GM13977 (cell line): ENCODE measurements around the gene TREM1.

Source experiments
- DNase-seq: peaks from one replicate; pipeline ENCODE4 v3.0.0; 2012; ENCODE audit warnings: low spot score
- in situ Hi-C: fragments of 300-500 bp; cut with MboI; formaldehyde crosslinking; loops from one replicate; pipeline ENCODE4 v1.12.0; 2022; ENCODE audit warnings: low sequenced_read_pairs, low pct_unique_long_range_greater_than_20kb, mixed read lengths, inconsistent platforms; ENCODE audit not compliant: unreplicated experiment
- TF ChIP-seq, protein P1 (sequence below): IDR thresholded peaks from 2 replicates; pipeline ENCODE4 v1.5.1; 2012; ENCODE audit warnings: mild to moderate bottlenecking, control low read depth; ENCODE audit not compliant: insufficient read depth; ENCODE audit errors: extremely low read depth, missing control alignments

Gene TREM1

DNA sequence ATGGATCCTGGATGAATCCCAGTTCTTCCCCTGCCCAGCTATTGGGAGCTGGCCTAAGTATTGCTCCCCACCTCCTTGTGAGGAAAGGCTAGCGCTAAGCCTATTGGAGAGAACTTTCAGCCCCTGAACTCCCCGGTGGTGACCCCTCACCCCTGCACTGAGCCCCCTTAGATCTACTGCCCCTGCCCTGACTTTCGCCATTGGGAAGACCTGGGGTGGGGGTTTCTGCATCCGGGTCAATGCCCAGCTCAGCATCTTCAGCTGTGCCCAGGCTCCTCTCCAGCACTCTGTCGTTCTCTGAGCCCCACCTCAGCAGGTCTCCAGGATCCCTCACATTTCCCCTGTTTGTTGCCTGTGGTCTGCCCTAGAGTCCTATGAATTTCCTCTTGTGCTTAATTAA lies 49.4 kb downstream of the TREM1 start:
- TF ChIP-seq, protein P1, sequence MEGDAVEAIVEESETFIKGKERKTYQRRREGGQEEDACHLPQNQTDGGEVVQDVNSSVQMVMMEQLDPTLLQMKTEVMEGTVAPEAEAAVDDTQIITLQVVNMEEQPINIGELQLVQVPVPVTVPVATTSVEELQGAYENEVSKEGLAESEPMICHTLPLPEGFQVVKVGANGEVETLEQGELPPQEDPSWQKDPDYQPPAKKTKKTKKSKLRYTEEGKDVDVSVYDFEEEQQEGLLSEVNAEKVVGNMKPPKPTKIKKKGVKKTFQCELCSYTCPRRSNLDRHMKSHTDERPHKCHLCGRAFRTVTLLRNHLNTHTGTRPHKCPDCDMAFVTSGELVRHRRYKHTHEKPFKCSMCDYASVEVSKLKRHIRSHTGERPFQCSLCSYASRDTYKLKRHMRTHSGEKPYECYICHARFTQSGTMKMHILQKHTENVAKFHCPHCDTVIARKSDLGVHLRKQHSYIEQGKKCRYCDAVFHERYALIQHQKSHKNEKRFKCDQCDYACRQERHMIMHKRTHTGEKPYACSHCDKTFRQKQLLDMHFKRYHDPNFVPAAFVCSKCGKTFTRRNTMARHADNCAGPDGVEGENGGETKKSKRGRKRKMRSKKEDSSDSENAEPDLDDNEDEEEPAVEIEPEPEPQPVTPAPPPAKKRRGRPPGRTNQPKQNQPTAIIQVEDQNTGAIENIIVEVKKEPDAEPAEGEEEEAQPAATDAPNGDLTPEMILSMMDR = no peak
- in situ Hi-C loops = no loop called here

DNA sequence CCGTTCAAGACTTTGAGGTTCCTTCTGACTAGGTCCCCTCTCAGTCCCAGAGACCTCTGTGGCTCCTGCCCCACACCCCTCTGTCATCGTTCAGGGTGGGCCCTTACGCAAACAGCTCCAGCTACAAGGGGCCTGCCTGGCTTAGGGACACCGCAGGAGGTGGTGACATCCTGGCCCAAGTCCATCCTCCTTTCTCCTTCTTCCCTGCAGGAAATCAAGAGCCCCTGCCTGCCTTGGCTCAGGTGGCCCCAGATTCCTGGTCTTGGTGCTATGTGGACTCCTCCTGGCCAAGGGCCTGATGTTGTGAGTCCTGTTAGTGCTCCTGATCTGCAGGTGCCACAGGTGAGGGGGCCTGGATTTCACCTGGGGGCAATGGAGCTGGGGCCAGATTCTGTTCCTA lies 50.2 kb downstream of the TREM1 start:
- TF ChIP-seq, protein P1 = no peak
- in situ Hi-C loops = no loop called here

More for the DNA sequence above, 49.4 kb downstream of the TREM1 start:
- DNase-seq = no peak

DNA sequence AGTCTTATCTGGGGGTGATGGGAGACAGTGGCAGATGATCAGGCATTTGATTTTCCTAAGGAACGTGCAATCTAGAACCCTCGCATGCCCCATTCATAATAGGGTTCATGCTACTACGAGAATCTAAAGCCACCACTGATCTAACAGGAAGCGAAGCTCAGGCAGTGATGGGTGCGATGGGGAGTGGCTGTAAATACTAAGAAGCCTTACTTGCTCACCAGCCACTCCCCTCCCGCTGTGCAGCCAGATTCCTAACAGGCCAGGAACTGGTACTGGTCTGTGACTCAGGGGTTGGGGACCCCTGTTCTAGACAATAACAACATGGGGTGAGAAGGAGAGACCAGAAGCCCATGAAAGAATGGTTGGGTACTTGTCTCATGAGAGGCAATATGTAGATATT lies 53.8 kb downstream of the TREM1 start:
- DNase-seq = no peak
- in situ Hi-C loops = no loop called here
- TF ChIP-seq, protein P1 = no peak

More for the DNA sequence above, 50.2 kb downstream of the TREM1 start:
- DNase-seq = no peak

DNA sequence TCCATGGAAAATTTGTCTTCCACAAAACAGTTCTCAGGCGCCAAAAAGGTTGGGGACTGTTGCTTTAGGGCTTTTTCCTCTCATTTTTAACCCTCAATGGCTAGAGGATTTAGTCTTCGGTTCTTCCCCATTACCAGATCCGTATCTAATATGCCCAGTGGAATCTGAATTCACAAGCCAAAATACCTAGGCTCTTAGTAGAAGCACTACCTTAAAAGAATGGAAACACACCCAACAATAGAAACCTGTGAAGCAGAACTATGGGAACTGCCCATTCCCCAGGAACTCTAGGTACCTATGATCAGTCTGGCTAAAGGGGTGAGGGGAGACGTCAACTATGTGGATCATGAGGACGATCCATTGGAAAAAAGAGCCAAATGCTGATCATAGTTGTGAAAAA lies 55.2 kb downstream of the TREM1 start:
- in situ Hi-C loops = no loop called here

DNA sequence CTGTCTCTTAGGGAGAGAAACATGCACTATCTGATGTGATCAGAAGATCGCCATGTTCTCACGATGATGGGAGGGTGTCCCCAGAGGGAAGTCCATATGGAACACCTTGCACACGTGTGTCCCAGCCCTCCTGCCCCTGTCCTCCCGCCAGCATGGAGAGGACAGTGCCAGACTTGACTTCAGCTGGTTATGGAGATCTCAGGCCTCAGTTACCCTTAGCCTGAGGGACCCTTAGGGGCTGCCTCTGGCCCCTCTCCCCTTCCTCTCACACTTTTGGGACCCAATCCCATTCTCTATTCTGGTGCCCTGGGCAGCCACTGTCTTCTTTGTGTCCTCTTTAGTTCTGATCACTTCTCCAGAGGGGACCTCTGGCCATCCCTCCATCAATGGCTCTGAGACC lies 56.8 kb downstream of the TREM1 start:
- in situ Hi-C loops = no loop called here
- DNase-seq = no peak
- TF ChIP-seq, protein P1 = no peak

More for the DNA sequence above, 55.2 kb downstream of the TREM1 start:
- TF ChIP-seq, protein P1 = no peak
- no peak for DNase-seq

DNA sequence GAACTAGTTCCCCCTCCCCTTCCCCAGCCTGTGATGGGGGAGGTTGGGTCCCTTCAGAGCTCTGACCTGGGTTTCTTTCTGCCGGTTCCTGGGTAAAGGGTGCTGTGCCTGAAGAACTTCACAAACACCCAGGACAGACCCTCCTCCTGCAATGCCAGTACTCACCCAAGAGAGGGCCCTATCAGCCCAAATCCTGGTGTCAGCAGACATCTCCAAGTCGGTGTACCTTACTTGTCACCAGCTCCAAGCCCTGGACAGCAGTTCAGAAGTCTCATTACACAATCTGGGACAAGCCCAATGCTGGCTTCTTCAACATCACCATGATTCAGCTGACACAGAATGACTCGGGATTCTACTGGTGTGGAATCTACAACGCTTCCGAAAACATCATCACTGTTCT lies 57.9 kb downstream of the TREM1 start:
- TF ChIP-seq, protein P1 = no peak
- no peak for DNase-seq
- in situ Hi-C loops = no loop called here

DNA sequence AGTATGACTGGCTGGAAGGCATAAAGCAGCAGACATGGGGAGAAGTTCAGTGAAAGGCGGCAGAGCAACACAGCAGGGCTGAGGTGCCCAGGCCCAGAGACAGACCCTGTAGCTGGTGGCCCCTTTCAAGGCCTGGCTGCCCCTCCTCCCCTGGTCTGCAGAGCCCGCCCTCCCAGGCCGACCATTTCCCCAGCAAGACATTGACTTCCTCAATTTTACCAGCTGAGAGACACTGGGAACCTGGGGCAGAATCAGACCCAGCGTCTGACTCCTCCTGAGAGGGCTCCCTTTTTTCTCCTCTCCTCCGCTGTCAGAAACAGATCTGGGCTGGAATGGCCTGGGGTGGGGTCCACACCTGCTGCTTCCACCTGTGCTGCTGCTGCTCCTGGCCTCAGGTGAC lies 58.4 kb downstream of the TREM1 start, which contains the start of gene TREML4:
TSS of gene TREML4 (plus strand) at position 254 of the 400 bp plus-strand sequence. CDS start at position 333, 79 bp downstream.
- DNase-seq = no peak
- in situ Hi-C loops = no loop called here
- TF ChIP-seq, protein P1 = no peak
